ENCODE results near the gene ADCK2. TPM values are rescaled to one million over a fixed set of nuclear protein-coding genes. Genes with fewer than 3 reads are reported as not detected.

The ADCK2 gene
- total RNA-seq, 4 donors from 2014 or later, result 17.6 to 34.1 (median 21.6) TPM

DNA sequence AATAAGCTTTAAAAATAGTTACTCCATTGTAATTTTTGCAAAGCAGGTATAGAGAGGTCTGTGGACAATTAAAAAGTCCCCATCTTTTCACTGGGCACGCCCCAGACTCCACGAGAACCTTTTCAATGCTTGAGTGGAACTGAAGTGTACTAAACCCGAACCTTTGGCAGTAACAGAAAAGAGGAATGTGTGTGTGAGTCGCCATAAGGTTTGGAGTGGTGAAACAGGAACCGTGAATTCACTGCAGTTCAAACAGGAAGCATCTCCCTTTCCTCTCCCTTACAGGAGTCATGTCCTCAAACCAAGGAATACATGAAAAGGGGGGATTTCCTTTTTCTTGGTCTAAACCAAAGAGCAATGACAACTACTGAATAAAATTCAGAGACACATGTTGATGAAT, 47.0 kb downstream of the ADCK2 start:
- Histone ChIP-seq H3K4me1 (no peaks in the 10 kb centered on the region), H3K27me3 (no peaks in the 10 kb centered on the region), H3K27ac (no peak overlapping the region), H3K36me3 (no peaks in the 10 kb centered on the region), H3K9me3 (no peaks in the 10 kb centered on the region), H3K4me3 (no peak overlapping the region)
- 41 to 53% methylated on average over 5 of the region's 5 CpGs for WGBS, 2 donors
- no peak for TF ChIP-seq POLR2A (IDR thresholded peaks at IDR 0.05)
- TF ChIP-seq, protein P1, sequence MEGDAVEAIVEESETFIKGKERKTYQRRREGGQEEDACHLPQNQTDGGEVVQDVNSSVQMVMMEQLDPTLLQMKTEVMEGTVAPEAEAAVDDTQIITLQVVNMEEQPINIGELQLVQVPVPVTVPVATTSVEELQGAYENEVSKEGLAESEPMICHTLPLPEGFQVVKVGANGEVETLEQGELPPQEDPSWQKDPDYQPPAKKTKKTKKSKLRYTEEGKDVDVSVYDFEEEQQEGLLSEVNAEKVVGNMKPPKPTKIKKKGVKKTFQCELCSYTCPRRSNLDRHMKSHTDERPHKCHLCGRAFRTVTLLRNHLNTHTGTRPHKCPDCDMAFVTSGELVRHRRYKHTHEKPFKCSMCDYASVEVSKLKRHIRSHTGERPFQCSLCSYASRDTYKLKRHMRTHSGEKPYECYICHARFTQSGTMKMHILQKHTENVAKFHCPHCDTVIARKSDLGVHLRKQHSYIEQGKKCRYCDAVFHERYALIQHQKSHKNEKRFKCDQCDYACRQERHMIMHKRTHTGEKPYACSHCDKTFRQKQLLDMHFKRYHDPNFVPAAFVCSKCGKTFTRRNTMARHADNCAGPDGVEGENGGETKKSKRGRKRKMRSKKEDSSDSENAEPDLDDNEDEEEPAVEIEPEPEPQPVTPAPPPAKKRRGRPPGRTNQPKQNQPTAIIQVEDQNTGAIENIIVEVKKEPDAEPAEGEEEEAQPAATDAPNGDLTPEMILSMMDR (IDR thresholded peaks at IDR 0.05), result no peak
- intact Hi-C loops (cut with DNase I), result no loop called here
- no peak for DNase-seq

DNA sequence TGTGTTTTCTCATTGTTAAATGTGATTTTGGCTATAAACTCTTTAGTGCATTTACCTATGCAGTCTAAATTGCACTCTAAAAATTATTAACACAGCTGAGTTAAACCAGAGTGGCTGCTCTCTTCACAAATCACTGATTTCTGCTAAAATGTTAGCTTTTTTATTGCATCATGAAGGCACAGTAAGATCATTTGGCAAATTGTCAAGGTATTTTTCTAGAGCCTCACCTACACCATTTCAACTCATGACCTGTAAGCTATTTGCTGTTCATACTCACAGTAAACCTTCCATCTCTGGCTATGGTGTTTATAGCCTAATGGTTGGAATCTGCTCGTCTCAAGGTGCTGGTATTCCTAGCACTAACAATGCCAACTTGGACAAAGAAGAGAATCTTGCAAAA, 49.5 kb downstream of the ADCK2 start:
- Histone ChIP-seq H3K9me3 (no peaks in the 10 kb centered on the region), H3K36me3 (peaks cover 0 to 11% (median 0%) of the 10 kb centered on the region in 3 donors), H3K4me1 (no peaks in the 10 kb centered on the region), H3K4me3 (no peak overlapping the region), H3K27ac (no peak overlapping the region), H3K27me3 (no peaks in the 10 kb centered on the region)
- DNase-seq, result no peak
- TF ChIP-seq, protein P1 (IDR thresholded peaks at IDR 0.05), result no peak
- no peak for TF ChIP-seq POLR2A (IDR thresholded peaks at IDR 0.05)
- 92% methylated on average over 1 of the region's 1 CpG; no CpG with 5 or more reads in 1 of the 2 donors for WGBS, 2 donors
- intact Hi-C loops (cut with DNase I), result no loop called here

DNA sequence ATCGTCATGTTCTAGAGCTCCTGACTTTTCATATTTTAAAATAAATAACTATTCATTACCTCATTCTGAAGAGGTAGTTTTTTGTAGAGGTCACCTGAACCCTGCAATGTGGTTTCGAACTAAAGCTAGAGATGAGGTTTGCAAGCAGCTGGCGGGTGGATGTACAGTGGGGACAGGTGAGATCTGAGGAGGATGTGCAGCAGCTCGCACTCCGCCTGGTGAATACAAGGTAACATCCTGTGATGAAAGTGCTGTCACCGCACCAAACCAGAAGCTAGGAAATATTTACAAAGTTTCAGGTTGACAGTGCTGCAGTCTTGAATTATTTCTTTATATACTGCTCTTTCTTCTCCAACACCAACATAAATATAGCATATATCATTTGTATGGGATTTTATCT, 50.3 kb downstream of the ADCK2 start:
- peaks cover 0 to 11% (median 0%) of the 10 kb centered on the region in 3 donors for H3K36me3 ChIP-seq
- intact Hi-C loops (cut with DNase I), result no loop called here
- DNase-seq, result no peak
- no peaks in the 10 kb centered on the region for H3K27me3 ChIP-seq
- 77 to 78% methylated on average over 6 of the region's 6 CpGs for WGBS, 2 donors
- no peaks in the 10 kb centered on the region for H3K4me1 ChIP-seq
- H3K4me3 ChIP-seq, result no peak overlapping the region
- TF ChIP-seq, protein P1 (IDR thresholded peaks at IDR 0.05), result no peak
- TF ChIP-seq POLR2A (IDR thresholded peaks at IDR 0.05), result no peak
- no peaks in the 10 kb centered on the region for H3K9me3 ChIP-seq
- H3K27ac ChIP-seq, result no peak overlapping the region

DNA sequence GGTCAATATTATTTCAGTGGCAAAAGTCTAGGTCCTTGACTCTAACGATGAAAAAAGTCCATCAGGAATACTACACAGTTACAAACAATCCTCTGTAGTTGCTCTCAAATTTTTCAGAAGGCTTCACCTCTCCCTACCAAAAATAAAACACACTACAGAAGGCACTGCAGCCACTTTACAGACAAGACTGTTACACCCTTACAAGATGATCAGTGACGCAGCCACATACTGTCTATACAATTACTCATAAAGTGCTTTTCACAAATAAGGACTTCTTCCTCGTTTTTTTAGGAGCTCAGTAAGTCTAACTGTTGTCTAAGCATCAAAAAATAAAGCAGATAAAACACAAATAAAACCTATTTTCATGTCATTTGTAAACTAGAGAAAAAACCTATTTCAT, 50.8 kb downstream of the ADCK2 start:
- 86% methylated on average over 3 of the region's 3 CpGs for WGBS, 2 donors
- H3K4me3 ChIP-seq, result no peak overlapping the region

DNA sequence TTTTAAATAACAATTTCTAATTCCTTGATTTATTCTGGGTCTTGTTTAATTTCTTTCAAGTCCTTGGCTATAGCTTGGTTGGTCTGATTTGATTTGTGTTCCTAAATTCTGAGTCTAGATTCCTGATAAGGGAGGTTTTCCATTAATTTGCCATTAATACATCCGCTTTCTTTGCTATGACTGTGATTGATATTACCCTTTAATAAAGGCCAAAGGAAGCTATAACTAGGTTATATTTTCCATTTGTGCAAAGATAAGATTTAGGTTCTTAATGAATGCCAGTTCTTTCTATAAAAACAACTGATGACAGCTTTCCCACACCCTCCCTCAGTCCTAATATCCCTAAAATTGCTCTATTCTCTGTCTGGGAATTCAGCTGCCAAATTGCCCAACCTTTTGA, 52.0 kb downstream of the ADCK2 start:
- WGBS, 2 donors, result 95 to 100% methylated on average over 1 of the region's 1 CpG
- no peak overlapping the region for H3K27ac ChIP-seq
- intact Hi-C loops (cut with DNase I), result no loop called here

More for the DNA sequence above, 50.8 kb downstream of the ADCK2 start:
- Histone ChIP-seq H3K36me3 (peaks cover 0 to 11% (median 0%) of the 10 kb centered on the region in 3 donors), H3K27me3 (no peaks in the 10 kb centered on the region), H3K27ac (no peak overlapping the region), H3K9me3 (no peaks in the 10 kb centered on the region), H3K4me1 (no peaks in the 10 kb centered on the region)
- no peak for TF ChIP-seq POLR2A (IDR thresholded peaks at IDR 0.05)
- TF ChIP-seq, protein P1 (IDR thresholded peaks at IDR 0.05), result no peak
- no peak for DNase-seq
- intact Hi-C loops (cut with DNase I), result no loop called here

DNA sequence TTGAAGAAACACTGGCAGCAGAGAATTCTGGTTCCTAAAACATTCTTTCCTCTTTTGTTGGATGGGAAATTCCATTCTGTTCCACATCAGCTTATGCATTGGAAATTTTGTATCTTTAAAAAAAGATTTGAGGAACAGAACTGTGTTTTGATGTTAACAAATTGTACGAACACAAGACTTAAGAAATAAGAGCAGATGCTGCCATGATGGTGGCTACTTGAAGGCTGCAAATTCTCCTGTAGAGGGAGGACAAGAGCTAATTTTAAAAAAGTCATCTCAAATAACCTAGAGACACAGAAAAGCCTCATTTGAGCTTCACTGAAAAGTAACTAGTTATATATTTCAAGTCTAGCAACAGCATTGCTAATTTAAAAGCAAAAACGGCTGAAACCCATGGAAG, 53.5 kb downstream of the ADCK2 start:
- no peaks in the 10 kb centered on the region for H3K27me3 ChIP-seq
- 72 to 77% methylated on average over 2 of the region's 2 CpGs for WGBS, 2 donors
- peaks cover 0 to 25% (median 0%) of the 10 kb centered on the region in 3 donors for H3K36me3 ChIP-seq
- H3K4me3 ChIP-seq, result no peak overlapping the region
- DNase-seq, result no peak
- no peaks in the 10 kb centered on the region for H3K9me3 ChIP-seq
- TF ChIP-seq, protein P1 (IDR thresholded peaks at IDR 0.05), result peak in 1 of 6 experiments; percentile 13
- TF ChIP-seq POLR2A (IDR thresholded peaks at IDR 0.05), result no peak
- intact Hi-C loops (cut with DNase I), result no loop called here
- H3K4me1 ChIP-seq, result no peaks in the 10 kb centered on the region
- no peak overlapping the region for H3K27ac ChIP-seq

More for the DNA sequence above, 52.0 kb downstream of the ADCK2 start:
- peaks cover 0 to 18% (median 0%) of the 10 kb centered on the region in 3 donors for H3K36me3 ChIP-seq
- H3K27me3 ChIP-seq, result no peaks in the 10 kb centered on the region
- no peak overlapping the region for H3K4me3 ChIP-seq
- H3K9me3 ChIP-seq, result no peaks in the 10 kb centered on the region
- no peak for TF ChIP-seq POLR2A (IDR thresholded peaks at IDR 0.05)
- no peak for DNase-seq
- no peaks in the 10 kb centered on the region for H3K4me1 ChIP-seq

All from esophagus squamous epithelium (tissue), 5 donors.